ENCODE results near the gene LAMB2. TPM values are rescaled to one million over a fixed set of nuclear protein-coding genes. Genes with fewer than 3 reads are reported as not detected.

Gene LAMB2
- total RNA-seq, 1 experiment from 2014 or later = 121 TPM

- no peak overlapping the region for H3K18ac ChIP-seq (ENCODE audit: insufficient read length, low read depth, low read length)
- no peaks in the 10 kb centered on the region for H3K27me3 ChIP-seq (ENCODE audit: insufficient read depth, low read length)
- H3T11ph ChIP-seq (ENCODE audit: low read length) = no peak overlapping the region
- no peak overlapping the region for H2BK120ac ChIP-seq (ENCODE audit: low read depth, low read length, poor library complexity, severe bottlenecking)
- DNase-seq = no peak
- no peaks in the 10 kb centered on the region for H3K9me3 ChIP-seq (ENCODE audit: control insufficient read depth, low read depth, low read length)
- no peak overlapping the region for H3K56ac ChIP-seq (ENCODE audit: insufficient read length, low read depth, low read length)
- no peak overlapping the region for H2AFZ ChIP-seq (ENCODE audit: low read length)
- no peak overlapping the region for H2AK5ac ChIP-seq (ENCODE audit: insufficient read length, low read length)
- no peaks in the 10 kb centered on the region for H4K20me1 ChIP-seq (ENCODE audit: control insufficient read depth, insufficient read depth, insufficient read length)
- H3K4me1 ChIP-seq (ENCODE audit: insufficient read depth, low read length) = no peaks in the 10 kb centered on the region
- H3K9ac ChIP-seq (ENCODE audit: extremely low read depth, insufficient read length, low read length) = no peak overlapping the region
- peaks cover 16% of the 10 kb centered on the region; the same call in 1 of the 2 replicates for H3K79me2 ChIP-seq (ENCODE audit: insufficient read depth, low read length)
- H4K91ac ChIP-seq (ENCODE audit: insufficient read length, low read depth, low read length) = no peak overlapping the region
- no peak overlapping the region for H3K14ac ChIP-seq (ENCODE audit: insufficient read depth, low read length)
- TF ChIP-seq CTCF (conservative IDR thresholded peaks at IDR 0.05) = no peak
- H4K8ac ChIP-seq (replicated peaks; ENCODE audit: insufficient read length, low read depth, low read length) = no peak overlapping the region
- H2BK5ac ChIP-seq (ENCODE audit: insufficient read length, low read length) = no peak overlapping the region
- no CpG with 5 or more reads among the region's 8 CpGs for WGBS (ENCODE audit: extremely low coverage, insufficient read length, low lambda C conversion rate)
- peaks cover 16% of the 10 kb centered on the region for H3K79me1 ChIP-seq (ENCODE audit: insufficient read depth, low read depth, low read length, poor library complexity, severe bottlenecking)
- Mint-ChIP-seq H3K9me3 (no peaks in the 10 kb centered on the region), H3K36me3 (ENCODE audit: insufficient read depth in 1 of 3, low read depth in 3 of 3) (peaks cover 12 to 21% (median 17%) of the 10 kb centered on the region in 3 experiments), H3K4me1 (0 out of 4 replicates have a peak, but pooled peaks cover 0 to 2% of the 10 kb centered on the region in 2 experiments), H3K27me3 (ENCODE audit: low read depth) (no peaks in the 10 kb centered on the region), H3K27ac (no peak overlapping the region; a peak in 1 of 7 replicates), H3K4me3 (no peak overlapping the region)
- no peak overlapping the region for H3K4ac ChIP-seq (ENCODE audit: low read depth, low read length)
- H2BK20ac ChIP-seq (ENCODE audit: low read depth, low read length, poor library complexity, severe bottlenecking) = no peak overlapping the region
- H2BK15ac ChIP-seq (ENCODE audit: low read depth, low read length) = no peak overlapping the region
- H3K23me2 ChIP-seq (ENCODE audit: insufficient read length, low read depth, low read length, poor library complexity, severe bottlenecking) = no peaks in the 10 kb centered on the region
- H3K27ac ChIP-seq (ENCODE audit: insufficient read length, low read depth, low read length) = no peak overlapping the region
- H3K23ac ChIP-seq (ENCODE audit: insufficient read length, low read depth, low read length) = no peak overlapping the region
- H2BK12ac ChIP-seq (ENCODE audit: insufficient read length, low read depth, low read length) = no peak overlapping the region
- H4K5ac ChIP-seq (ENCODE audit: insufficient read length, low read depth, low read length) = no peak overlapping the region
- no peak overlapping the region for H3K4me2 ChIP-seq (ENCODE audit: insufficient read depth, insufficient read length, low read length)
Measured at GRCh38 chr3:49081429-49081828, 51.4 kb downstream of the LAMB2 start.
